ENCODE data around the gene OR2G3.

- TF ChIP-seq CTCF (IDR thresholded peaks at IDR 0.05) (no peak), EZH2 (IDR thresholded peaks at IDR 0.05; ENCODE audit: borderline replicate concordance, insufficient read depth, low read depth, low read length, poor library complexity, severe bottlenecking) (no peak)
These were observed 41.5 kb downstream of the OR2G3 start for GRCh38 chr1:247646867-247647266.

Data from B cell (primary cell).